HEK293 (cell line): ENCODE measurements around the gene LRRTM2.

Experiments
- CTCF ChIA-PET: fragments of 350-600 bp; formaldehyde crosslinking; extraction: SDS; loops from one replicate; lab custom pipeline; 2021; ENCODE audit warnings: antibody characterized with exemption; lab: Yijun Ruan, JAX
- POLR2A ChIA-PET: fragments of 300-600 bp; formaldehyde crosslinking; extraction: SDS; loops from one replicate; lab custom pipeline; 2020; ENCODE audit warnings: antibody characterized with exemption, inconsistent platforms; lab: Yijun Ruan, JAX
- H3K27ac ChIP-seq: fragments of 200-500 bp; sonication (Bioruptor generic); 2 replicates; pipeline ENCODE4 v1.5.1; 2014; ENCODE audit warnings: low read depth, low read length, control low read depth, inconsistent platforms; ENCODE audit errors: extremely low read depth
- H3K36me3 ChIP-seq, 2 experiments: fragments of 200-500 bp in 1 of 2; sonication (Bioruptor generic) in 1 of 2; 1 replicate in 1 of 2; 2 replicates in 1 of 2; pipeline ENCODE4 v1.5.1; 2014 to 2017; ENCODE audit warnings: inconsistent platforms in 2 of 2, low read length in 2 of 2; ENCODE audit not compliant: control insufficient read depth in 2 of 2, insufficient read depth in 1 of 2
- H3K4me1 ChIP-seq: fragments of 200-500 bp; sonication (Bioruptor generic); 2 replicates; pipeline ENCODE4 v1.5.1; 2014; ENCODE audit warnings: mild to moderate bottlenecking, low read length, inconsistent platforms; ENCODE audit not compliant: control insufficient read depth, insufficient read depth
- H3K4me3 ChIP-seq: 2 replicates; pipeline ENCODE4 v1.5.1; 2011; ENCODE audit warnings: low read depth, mild to moderate bottlenecking, control low read depth, low read length, moderate library complexity
- H3K9me3 ChIP-seq: fragments of 200-500 bp; sonication (Bioruptor generic); 2 replicates; pipeline ENCODE4 v1.5.1; 2014; ENCODE audit warnings: low read depth, low read length, inconsistent platforms; ENCODE audit not compliant: control insufficient read depth, insufficient read depth
- BCL11A ChIP-seq: fragments of 450-650 bp; formaldehyde crosslinking; IDR thresholded peaks from 2 replicates; pipeline ENCODE4 v1.5.1; 2016; ENCODE audit warnings: low read depth, missing biosample characterization, missing genetic modification characterization
- OVOL3 ChIP-seq: fragments of 450-650 bp; formaldehyde crosslinking; IDR thresholded peaks from 2 replicates; pipeline ENCODE4 v1.5.1; 2016; ENCODE audit warnings: missing biosample characterization, missing genetic modification characterization
- SCRT2 ChIP-seq: fragments of 450-650 bp; formaldehyde crosslinking; IDR thresholded peaks from 2 replicates; pipeline ENCODE4 v1.5.1; 2016; ENCODE audit warnings: missing biosample characterization, missing genetic modification characterization
- ZNF112 ChIP-seq: fragments of 450-650 bp; formaldehyde crosslinking; IDR thresholded peaks from 2 replicates; pipeline ENCODE4 v1.5.0; 2017; ENCODE audit warnings: missing biosample characterization, missing genetic modification characterization
- ZNF175 ChIP-seq: fragments of 450-650 bp; formaldehyde crosslinking; IDR thresholded peaks from 2 replicates; pipeline ENCODE4 v1.5.1; 2016; ENCODE audit warnings: missing biosample characterization, missing genetic modification characterization
- ZNF24 ChIP-seq: fragments of 450-650 bp; formaldehyde crosslinking; IDR thresholded peaks from 2 replicates; pipeline ENCODE4 v1.5.1; 2016; ENCODE audit warnings: missing biosample characterization, missing genetic modification characterization
- ZNF266 ChIP-seq: fragments of 450-650 bp; formaldehyde crosslinking; IDR thresholded peaks from 2 replicates; pipeline ENCODE4 v1.5.1; 2016; ENCODE audit warnings: missing biosample characterization, missing genetic modification characterization, low read depth
- ZNF501 ChIP-seq: fragments of 450-650 bp; formaldehyde crosslinking; IDR thresholded peaks from 2 replicates; pipeline ENCODE4 v1.5.1; 2016; ENCODE audit warnings: missing biosample characterization, missing genetic modification characterization
- ZNF549 ChIP-seq: fragments of 450-650 bp; IDR thresholded peaks from 2 replicates; pipeline ENCODE4 v1.5.1; 2018; ENCODE audit warnings: missing biosample characterization, missing genetic modification characterization, mild to moderate bottlenecking, inconsistent platforms, moderate library complexity
- ZNF560 ChIP-seq: fragments of 450-650 bp; formaldehyde crosslinking; IDR thresholded peaks from 2 replicates; pipeline ENCODE4 v1.5.1; 2017; ENCODE audit warnings: missing biosample characterization, missing genetic modification characterization, borderline replicate concordance
- ZNF624 ChIP-seq: fragments of 450-650 bp; formaldehyde crosslinking; IDR thresholded peaks from 2 replicates; pipeline ENCODE4 v1.5.1; 2017; ENCODE audit warnings: missing biosample characterization, missing genetic modification characterization
- ZNF664 ChIP-seq: fragments of 450-650 bp; formaldehyde crosslinking; IDR thresholded peaks from 2 replicates; pipeline ENCODE4 v1.5.1; 2016; ENCODE audit warnings: missing biosample characterization, missing genetic modification characterization
- ZNF677 ChIP-seq: fragments of 450-650 bp; IDR thresholded peaks from 2 replicates; pipeline ENCODE4 v1.5.0; 2018; ENCODE audit warnings: missing biosample characterization, mild to moderate bottlenecking, missing genetic modification characterization, moderate library complexity
- ZSCAN30 ChIP-seq: fragments of 450-650 bp; IDR thresholded peaks from 2 replicates; pipeline ENCODE4 v1.5.1; 2018; ENCODE audit warnings: missing biosample characterization, mild to moderate bottlenecking, missing genetic modification characterization, moderate library complexity
- TF ChIP-seq, protein P1 (sequence below): fragments of 450-650 bp; formaldehyde crosslinking; conservative IDR thresholded peaks from 2 replicates; pipeline ENCODE4 v1.5.1; 2016; ENCODE audit warnings: low read depth, missing biosample characterization, missing genetic modification characterization
- TF ChIP-seq, protein P2 (sequence below): fragments of 450-650 bp; formaldehyde crosslinking; IDR thresholded peaks from 2 replicates; pipeline ENCODE4; 2016; ENCODE audit warnings: missing biosample characterization, missing genetic modification characterization

LRRTM2 gene

DNA sequence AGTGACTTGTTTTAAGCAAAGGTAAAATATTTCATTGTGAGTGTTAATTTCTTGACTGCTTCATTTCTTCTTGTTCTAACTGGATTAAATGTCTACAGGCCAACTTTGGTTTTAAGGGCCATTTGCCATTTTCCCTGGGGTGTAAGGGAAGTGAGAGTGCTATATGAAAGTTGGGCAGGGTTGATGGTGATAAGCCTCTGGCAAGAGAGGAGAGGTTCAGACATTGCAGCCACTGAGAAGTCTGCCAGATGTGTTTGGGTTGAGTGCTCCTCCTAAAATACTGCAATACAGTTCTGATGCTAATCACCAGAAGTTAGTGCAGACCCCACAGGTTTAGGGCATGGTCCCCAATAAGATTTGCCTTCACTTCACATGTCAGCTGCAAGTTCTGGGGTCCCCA lies 14.9 kb upstream of the LRRTM2 start:
- H3K9me3 ChIP-seq, result no peaks in the 10 kb centered on the region
- no peak overlapping the region for H3K4me3 ChIP-seq
- H3K27ac ChIP-seq, result no peak overlapping the region
- ChIA-PET POLR2A (no interaction called here), CTCF (no interaction called here)
- H3K4me1 ChIP-seq, result no peaks in the 10 kb centered on the region
- no peak for TF ChIP-seq ZNF112 (tag by site-specific recombination)
- TF ChIP-seq ZNF677 (tag by site-specific recombination), result peak; percentile 81
- H3K36me3 ChIP-seq, result peaks cover 14 to 53% of the 10 kb centered on the region in 2 experiments

DNA sequence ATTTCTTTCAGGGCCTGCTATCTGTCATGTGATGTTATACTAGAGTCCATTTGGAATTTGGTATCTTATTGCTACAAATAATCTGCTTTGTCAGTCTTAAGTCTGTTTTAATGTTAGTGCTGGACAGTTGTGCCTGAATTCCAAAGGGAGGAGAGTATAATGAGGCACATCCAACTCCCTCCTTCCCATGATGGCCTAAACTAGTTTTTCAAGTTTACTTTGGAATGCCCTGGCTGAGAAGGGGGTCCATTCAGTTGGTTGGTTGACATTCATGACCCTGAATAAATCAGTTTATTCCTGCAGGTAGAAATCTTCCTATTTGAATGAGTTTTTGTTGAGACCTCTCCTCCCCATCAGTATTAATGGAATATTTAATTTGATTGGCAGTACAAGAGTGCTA lies 9.4 kb upstream of the LRRTM2 start:
- H3K4me3 ChIP-seq, result no peak overlapping the region
- ChIA-PET POLR2A (no interaction called here), CTCF (interaction anchor here (0.6 kb wide), 1 partner anchor 8 kb away, joined by 3 read pairs; no protein-coding TSS in a partner anchor)
- peaks cover 14 to 30% of the 10 kb centered on the region in 2 experiments for H3K36me3 ChIP-seq
- TF ChIP-seq, protein P1, sequence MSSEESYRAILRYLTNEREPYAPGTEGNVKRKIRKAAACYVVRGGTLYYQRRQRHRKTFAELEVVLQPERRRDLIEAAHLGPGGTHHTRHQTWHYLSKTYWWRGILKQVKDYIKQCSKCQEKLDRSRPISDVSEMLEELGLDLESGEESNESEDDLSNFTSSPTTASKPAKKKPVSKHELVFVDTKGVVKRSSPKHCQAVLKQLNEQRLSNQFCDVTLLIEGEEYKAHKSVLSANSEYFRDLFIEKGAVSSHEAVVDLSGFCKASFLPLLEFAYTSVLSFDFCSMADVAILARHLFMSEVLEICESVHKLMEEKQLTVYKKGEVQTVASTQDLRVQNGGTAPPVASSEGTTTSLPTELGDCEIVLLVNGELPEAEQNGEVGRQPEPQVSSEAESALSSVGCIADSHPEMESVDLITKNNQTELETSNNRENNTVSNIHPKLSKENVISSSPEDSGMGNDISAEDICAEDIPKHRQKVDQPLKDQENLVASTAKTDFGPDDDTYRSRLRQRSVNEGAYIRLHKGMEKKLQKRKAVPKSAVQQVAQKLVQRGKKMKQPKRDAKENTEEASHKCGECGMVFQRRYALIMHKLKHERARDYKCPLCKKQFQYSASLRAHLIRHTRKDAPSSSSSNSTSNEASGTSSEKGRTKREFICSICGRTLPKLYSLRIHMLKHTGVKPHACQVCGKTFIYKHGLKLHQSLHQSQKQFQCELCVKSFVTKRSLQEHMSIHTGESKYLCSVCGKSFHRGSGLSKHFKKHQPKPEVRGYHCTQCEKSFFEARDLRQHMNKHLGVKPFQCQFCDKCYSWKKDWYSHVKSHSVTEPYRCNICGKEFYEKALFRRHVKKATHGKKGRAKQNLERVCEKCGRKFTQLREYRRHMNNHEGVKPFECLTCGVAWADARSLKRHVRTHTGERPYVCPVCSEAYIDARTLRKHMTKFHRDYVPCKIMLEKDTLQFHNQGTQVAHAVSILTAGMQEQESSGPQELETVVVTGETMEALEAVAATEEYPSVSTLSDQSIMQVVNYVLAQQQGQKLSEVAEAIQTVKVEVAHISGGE (tag by site-specific recombination), result no peak
- TF ChIP-seq BCL11A (tag by site-specific recombination) (no peak), ZNF549 (no peak), ZNF560 (tag by site-specific recombination) (no peak), ZNF624 (tag by site-specific recombination) (no peak), ZNF501 (tag by site-specific recombination) (no peak), ZNF266 (no peak), OVOL3 (tag by site-specific recombination) (no peak), ZNF24 (tag by site-specific recombination) (no peak), ZNF175 (tag by site-specific recombination) (no peak), ZSCAN30 (tag by site-specific recombination) (no peak), ZNF664 (tag by site-specific recombination) (no peak)
- TF ChIP-seq, protein P2, sequence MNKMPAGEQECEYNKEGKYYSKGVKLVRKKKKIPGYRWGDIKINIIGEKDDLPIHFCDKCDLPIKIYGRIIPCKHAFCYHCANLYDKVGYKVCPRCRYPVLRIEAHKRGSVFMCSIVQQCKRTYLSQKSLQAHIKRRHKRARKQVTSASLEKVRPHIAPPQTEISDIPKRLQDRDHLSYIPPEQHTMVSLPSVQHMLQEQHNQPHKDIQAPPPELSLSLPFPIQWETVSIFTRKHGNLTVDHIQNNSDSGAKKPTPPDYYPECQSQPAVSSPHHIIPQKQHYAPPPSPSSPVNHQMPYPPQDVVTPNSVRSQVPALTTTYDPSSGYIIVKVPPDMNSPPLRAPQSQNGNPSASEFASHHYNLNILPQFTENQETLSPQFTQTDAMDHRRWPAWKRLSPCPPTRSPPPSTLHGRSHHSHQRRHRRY (tag by site-specific recombination), result no peak
- no peaks in the 10 kb centered on the region for H3K9me3 ChIP-seq
- H3K27ac ChIP-seq, result no peak overlapping the region
- no peaks in the 10 kb centered on the region for H3K4me1 ChIP-seq

DNA sequence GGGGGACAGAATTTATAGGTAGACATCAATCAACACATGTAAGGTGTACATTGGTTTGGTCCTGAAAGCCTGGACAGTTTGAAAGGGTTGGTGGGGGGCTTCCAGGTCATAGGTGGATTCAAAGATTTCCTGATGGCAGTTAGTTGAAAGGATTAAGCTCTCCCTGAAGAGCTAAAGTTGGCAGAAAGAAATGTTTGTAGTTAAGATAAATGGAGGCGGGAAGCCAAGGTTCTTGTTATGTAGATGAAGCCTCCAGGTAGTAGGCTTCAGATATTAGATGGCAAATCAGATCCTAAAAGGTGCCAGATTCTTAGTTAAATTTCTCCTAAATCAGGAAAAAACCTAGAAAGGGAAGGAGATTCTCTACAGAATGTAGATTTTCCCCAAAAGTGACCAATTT lies 9.0 kb upstream of the LRRTM2 start:
- ChIA-PET POLR2A (no interaction called here), CTCF (interaction anchor here (0.6 kb wide), 1 partner anchor 8 kb away, joined by 3 read pairs; no protein-coding TSS in a partner anchor)
- Histone ChIP-seq H3K36me3 (peaks cover 14 to 25% of the 10 kb centered on the region in 2 experiments), H3K4me3 (no peak overlapping the region), H3K9me3 (no peaks in the 10 kb centered on the region), H3K27ac (no peak overlapping the region), H3K4me1 (no peaks in the 10 kb centered on the region)
- no peak for TF ChIP-seq SCRT2 (tag by site-specific recombination)
